GM21515 (cell line): ENCODE data around the gene CBX7.

Experiments
- ATAC-seq: cut with Tn5 transposase; IDR thresholded peaks from one replicate; pipeline ENCODE4 v1.9.1; 2021; ENCODE audit not compliant: unreplicated experiment

CBX7 gene

GRCh38 chr22:39094717-39095389, 57.6 kb downstream of the CBX7 start:
- ATAC-seq, result no peak

GRCh38 chr22:39092111-39092862, 60.2 kb downstream of the CBX7 start:
- no peak for ATAC-seq

- no peak for ATAC-seq
These were observed 61.1 kb downstream of the CBX7 start for GRCh38 chr22:39091126-39092081.

- no peak for ATAC-seq
These were observed 61.9 kb downstream of the CBX7 start for GRCh38 chr22:39090426-39091064.

GRCh38 chr22:39089928-39090327, 62.6 kb downstream of the CBX7 start:
- ATAC-seq, result no peak

GRCh38 chr22:39088685-39089032, 63.8 kb downstream of the CBX7 start:
- ATAC-seq, result no peak

- ATAC-seq, result no peak
These were observed 64.4 kb downstream of the CBX7 start for GRCh38 chr22:39087881-39088684.

GRCh38 chr22:39087098-39087497, 65.4 kb downstream of the CBX7 start:
- ATAC-seq, result no peak

GRCh38 chr22:39084666-39085065, 67.8 kb downstream of the CBX7 start:
- no peak for ATAC-seq

- no peak for ATAC-seq
These were observed 69.0 kb downstream of the CBX7 start for GRCh38 chr22:39083212-39084165.

GRCh38 chr22:39081598-39081997, 70.9 kb downstream of the CBX7 start:
- no peak for ATAC-seq

GRCh38 chr22:39081016-39081415, 71.5 kb downstream of the CBX7 start:
- ATAC-seq, result no peak
